Gastroesophageal sphincter (tissue), 4 donors: ENCODE results near the gene EXOSC7. TPM values are rescaled to one million over a fixed set of nuclear protein-coding genes. Genes with fewer than 3 reads are reported as not detected.

Source experiments
- ATAC-seq: fragments of 150-250 bp; one replicate; pipeline ENCODE4 v1.9.1; 2016; ENCODE audit warnings: mild to moderate bottlenecking, moderate library complexity
- H3K27ac ChIP-seq, 4 donors: fragments of 200-600 bp; sonication (generic) in 3 of 4; 1 replicate in 3 of 4; 2 replicates in 1 of 4; pipeline ENCODE4 v1.5.1; 2016 to 2019
- H3K27me3 ChIP-seq: fragments of 200-600 bp; sonication (generic); one replicate; pipeline ENCODE4 v1.5.1; 2019
- H3K36me3 ChIP-seq, 2 donors: fragments of 200-600 bp; sonication (generic); one replicate each; pipeline ENCODE4 v1.5.1; 2019; ENCODE audit warnings: control low read depth in 1 of 2
- H3K4me1 ChIP-seq, 3 donors: fragments of 200-600 bp; sonication (generic); 1 replicate in 2 of 3; 2 replicates in 1 of 3; pipeline ENCODE4 v1.5.1; 2016 to 2019; ENCODE audit warnings: control low read depth in 2 of 3
- H3K4me3 ChIP-seq, 2 donors: fragments of 200-600 bp; sonication (generic); one replicate each; pipeline ENCODE4 v1.5.1; 2019; ENCODE audit warnings: mild to moderate bottlenecking in 1 of 2, moderate library complexity in 1 of 2
- H3K9me3 ChIP-seq, 3 donors: fragments of 200-600 bp; sonication (generic); one replicate each; pipeline ENCODE4 v1.5.1; 2017 to 2019; ENCODE audit warnings: control low read depth in 2 of 3
- EP300 ChIP-seq: sonication (generic); formaldehyde crosslinking; IDR thresholded peaks from one replicate; pipeline ENCODE4 v1.6.1; 2017; ENCODE audit warnings: antibody characterized with exemption, mild to moderate bottlenecking
- POLR2A ChIP-seq, 2 donors: fragments of 450-650 bp; IDR thresholded peaks; one replicate each; pipeline ENCODE4 v1.6.1; 2017; ENCODE audit warnings: antibody characterized with exemption in 2 of 2, mild to moderate bottlenecking in 2 of 2, moderate library complexity in 1 of 2
- POLR2AphosphoS5 ChIP-seq: sonication (generic); formaldehyde crosslinking; IDR thresholded peaks from one replicate; pipeline ENCODE4 v1.6.1; 2017; ENCODE audit warnings: antibody characterized with exemption
- WGBS, 2 donors: methylation state at CpG; one replicate each; pipeline ENCODE4 v1.1.5; 2018; ENCODE audit warnings: low coverage in 1 of 2; 5-methylcytosine and 5-hydroxymethylcytosine counted together
- total RNA-seq, 4 donors: library from RNA; depleted of rRNA; stranded (reverse); fragments of >200 nt; gene quantifications; one replicate each; pipeline ENCODE4 v1.1.0, GENCODE V29; 2016
- TF ChIP-seq, protein P1 (sequence below), 4 experiments: fragments of 200-600 bp in 2 of 4; fragments of 450-650 bp in 2 of 4; sonication (generic) in 1 of 4; IDR thresholded peaks; one replicate each; pipeline ENCODE4 v1.5.1; 2017 to 2019; ENCODE audit warnings: antibody characterized with exemption in 4 of 4, mild to moderate bottlenecking in 2 of 4, moderate library complexity in 2 of 4

The EXOSC7 gene
- total RNA-seq, 4 donors from 2014 or later = 40.6 to 52.8 (median 46.0) TPM

DNA sequence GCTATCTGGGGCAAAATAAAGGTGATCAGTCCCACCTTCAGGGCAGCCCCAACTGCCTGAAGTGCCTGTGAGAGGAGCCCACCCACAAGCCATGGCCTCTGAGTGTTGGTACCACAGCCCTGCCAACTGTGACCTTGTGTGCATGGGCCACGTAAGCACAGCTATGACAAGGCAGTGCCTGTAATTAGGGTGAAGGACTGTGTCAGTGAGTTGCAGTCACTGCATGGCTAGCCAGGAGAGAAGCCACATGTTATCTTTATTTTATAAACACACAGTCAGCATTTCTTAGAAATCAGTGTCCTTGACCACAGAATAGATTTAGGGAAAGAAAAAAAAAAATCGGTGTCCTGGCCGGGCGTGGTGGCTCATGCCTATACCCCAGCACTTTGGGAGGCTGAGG lies 24.8 kb downstream of the EXOSC7 start:
- peaks cover 0 to 5% (median 0%) of the 10 kb centered on the region in 3 donors for H3K9me3 ChIP-seq
- WGBS, 2 donors = 90% methylated on average over 3 to 4 of the region's 4 CpGs
- ATAC-seq = no peak
- peaks cover 0 to 3% (median 0%) of the 10 kb centered on the region in 3 donors for H3K4me1 ChIP-seq
- no peak overlapping the region for H3K4me3 ChIP-seq
- TF ChIP-seq POLR2A (IDR thresholded peaks at IDR 0.05) (no peak), POLR2AphosphoS5 (no peak), EP300 (no peak)
- TF ChIP-seq, protein P1, sequence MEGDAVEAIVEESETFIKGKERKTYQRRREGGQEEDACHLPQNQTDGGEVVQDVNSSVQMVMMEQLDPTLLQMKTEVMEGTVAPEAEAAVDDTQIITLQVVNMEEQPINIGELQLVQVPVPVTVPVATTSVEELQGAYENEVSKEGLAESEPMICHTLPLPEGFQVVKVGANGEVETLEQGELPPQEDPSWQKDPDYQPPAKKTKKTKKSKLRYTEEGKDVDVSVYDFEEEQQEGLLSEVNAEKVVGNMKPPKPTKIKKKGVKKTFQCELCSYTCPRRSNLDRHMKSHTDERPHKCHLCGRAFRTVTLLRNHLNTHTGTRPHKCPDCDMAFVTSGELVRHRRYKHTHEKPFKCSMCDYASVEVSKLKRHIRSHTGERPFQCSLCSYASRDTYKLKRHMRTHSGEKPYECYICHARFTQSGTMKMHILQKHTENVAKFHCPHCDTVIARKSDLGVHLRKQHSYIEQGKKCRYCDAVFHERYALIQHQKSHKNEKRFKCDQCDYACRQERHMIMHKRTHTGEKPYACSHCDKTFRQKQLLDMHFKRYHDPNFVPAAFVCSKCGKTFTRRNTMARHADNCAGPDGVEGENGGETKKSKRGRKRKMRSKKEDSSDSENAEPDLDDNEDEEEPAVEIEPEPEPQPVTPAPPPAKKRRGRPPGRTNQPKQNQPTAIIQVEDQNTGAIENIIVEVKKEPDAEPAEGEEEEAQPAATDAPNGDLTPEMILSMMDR (IDR thresholded peaks at IDR 0.05) = no peak
- H3K27ac ChIP-seq = no peak overlapping the region
- H3K27me3 ChIP-seq = no peaks in the 10 kb centered on the region
- H3K36me3 ChIP-seq = peaks cover 0 to 95% of the 10 kb centered on the region in 2 donors

- Histone ChIP-seq H3K4me1 (no peaks in the 10 kb centered on the region), H3K27me3 (no peaks in the 10 kb centered on the region), H3K4me3 (no peak overlapping the region), H3K36me3 (peaks cover 0 to 93% of the 10 kb centered on the region in 2 donors), H3K27ac (no peak overlapping the region), H3K9me3 (peaks cover 0 to 5% (median 0%) of the 10 kb centered on the region in 3 donors)
- TF ChIP-seq, protein P1 (IDR thresholded peaks at IDR 0.05) = no peak
- TF ChIP-seq POLR2AphosphoS5 (no peak), EP300 (no peak), POLR2A (IDR thresholded peaks at IDR 0.05) (no peak)
- WGBS, 2 donors = 82 to 95% methylated on average over 3 of the region's 3 CpGs
- no peak for ATAC-seq
Observed at GRCh38 chr3:45001738-45002137, 25.7 kb downstream of the EXOSC7 start.

DNA sequence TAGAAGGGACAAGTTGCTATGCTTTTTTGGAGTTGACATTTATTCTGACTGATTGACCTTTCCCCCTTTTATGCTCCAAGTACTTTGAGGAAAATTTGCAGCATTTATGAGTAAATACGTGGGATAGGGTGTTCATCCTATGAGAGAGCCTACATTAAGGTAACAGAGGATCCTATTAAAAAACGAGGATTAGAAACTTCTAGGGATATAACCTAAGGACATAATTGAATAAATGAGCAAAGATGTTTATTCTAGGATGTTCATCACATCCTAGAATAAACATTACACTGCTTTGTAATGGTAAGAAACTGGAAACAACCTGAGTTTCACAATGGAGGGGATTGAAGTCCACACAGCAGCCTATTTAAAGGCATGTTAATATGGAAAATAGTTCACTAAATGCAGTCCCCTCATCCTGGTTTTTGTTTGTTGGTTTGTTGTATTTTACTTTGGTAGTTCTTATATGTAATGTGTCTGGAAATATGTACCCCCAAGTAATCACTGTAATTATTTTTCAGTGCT lies 26.2 kb downstream of the EXOSC7 start:
- TF ChIP-seq, protein P1 (IDR thresholded peaks at IDR 0.05) = no peak
- TF ChIP-seq POLR2A (IDR thresholded peaks at IDR 0.05) (no peak), EP300 (no peak), POLR2AphosphoS5 (no peak)
- no peak for ATAC-seq
- Histone ChIP-seq H3K4me1 (no peaks in the 10 kb centered on the region), H3K36me3 (peaks cover 0 to 93% of the 10 kb centered on the region in 2 donors), H3K4me3 (no peak overlapping the region), H3K27me3 (no peaks in the 10 kb centered on the region), H3K27ac (no peak overlapping the region), H3K9me3 (peaks cover 0 to 5% (median 0%) of the 10 kb centered on the region in 3 donors)
- 62 to 65% methylated on average over 2 of the region's 2 CpGs for WGBS, 2 donors

DNA sequence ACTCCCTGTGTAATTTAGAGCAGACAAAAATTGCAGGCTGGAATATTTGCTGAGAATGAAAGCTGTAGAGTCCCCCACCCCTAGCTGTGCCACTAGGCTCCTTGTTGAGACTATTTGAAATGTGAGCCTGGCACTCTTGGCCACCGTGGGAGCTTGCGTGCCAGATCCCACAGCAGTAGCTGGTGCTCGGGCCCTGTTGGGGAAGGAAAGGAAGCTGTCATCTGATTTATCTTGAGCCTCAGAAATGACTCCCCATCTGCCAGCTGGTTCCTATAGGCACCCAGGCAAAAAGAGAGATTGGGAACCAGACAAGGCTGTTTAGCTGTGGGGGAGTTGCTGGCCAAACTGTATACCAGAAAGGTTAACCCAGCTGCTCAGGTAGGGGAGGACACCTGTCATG lies 26.7 kb downstream of the EXOSC7 start:
- 93% methylated on average over 3 of the region's 3 CpGs; no CpG with 5 or more reads in 1 of the 2 donors for WGBS, 2 donors
- no peak overlapping the region for H3K4me3 ChIP-seq
- no peak for TF ChIP-seq EP300
- TF ChIP-seq, protein P1 (IDR thresholded peaks at IDR 0.05) = no peak
- TF ChIP-seq POLR2AphosphoS5 = no peak
- TF ChIP-seq POLR2A (IDR thresholded peaks at IDR 0.05) = no peak
- H3K4me1 ChIP-seq = no peaks in the 10 kb centered on the region
- H3K27me3 ChIP-seq = no peaks in the 10 kb centered on the region
- peaks cover 0 to 93% of the 10 kb centered on the region in 2 donors for H3K36me3 ChIP-seq
- H3K9me3 ChIP-seq = peaks cover 0 to 5% (median 0%) of the 10 kb centered on the region in 3 donors
- no peak overlapping the region for H3K27ac ChIP-seq
- ATAC-seq = no peak

- Histone ChIP-seq H3K9me3 (peaks cover 0 to 5% (median 0%) of the 10 kb centered on the region in 3 donors), H3K36me3 (peaks cover 0 to 93% of the 10 kb centered on the region in 2 donors), H3K27me3 (no peaks in the 10 kb centered on the region), H3K4me1 (no peaks in the 10 kb centered on the region), H3K4me3 (no peak overlapping the region), H3K27ac (no peak overlapping the region)
- TF ChIP-seq, protein P1 (IDR thresholded peaks at IDR 0.05) = no peak
- TF ChIP-seq EP300 (no peak), POLR2A (IDR thresholded peaks at IDR 0.05) (no peak), POLR2AphosphoS5 (no peak)
- ATAC-seq = no peak
Observed at GRCh38 chr3:45003406-45003805, 27.4 kb downstream of the EXOSC7 start.
